HCT116 (cell line): Measurements from ENCODE around the gene RBFOX2. TPM values are rescaled to one million over a fixed set of nuclear protein-coding genes. Genes with fewer than 3 reads are reported as not detected.

ENCODE experiments used
- ATAC-seq: fragments of 200-7000 bp; cut with Tn5 transposase; 2 replicates; pipeline ENCODE4 v1.9.1; 2020; ENCODE audit warnings: mild to moderate bottlenecking, moderate library complexity
- BruUV-seq: library from RNA; stranded (reverse); fragments of 400-500 nt; replicated peaks from 2 replicates; lab custom pipeline; 2021; lab: Mats Ljungman, UMichigan
- CTCF ChIA-PET: fragments of 300-600 bp; sonication (Branson Sonifier 250); formaldehyde crosslinking; loops from one replicate; lab custom pipeline; 2021; ENCODE audit warnings: antibody characterized with exemption; lab: Charles Lee
- POLR2A ChIA-PET: fragments of 300-600, 350-600 bp; sonication (Branson Sonifier 250); formaldehyde crosslinking; loops from one replicate; lab custom pipeline; 2021; ENCODE audit warnings: antibody characterized with exemption; lab: Charles Lee
- RAD21 ChIA-PET, 2 experiments: fragments of 300-600 bp; sonication (Branson Sonifier 250); formaldehyde crosslinking; loops; one replicate each; lab custom pipeline; 2023; ENCODE audit warnings: low total read pairs in 2 of 2; ENCODE audit not compliant: uncharacterized antibody in 2 of 2, unreplicated experiment in 2 of 2, low non-redundant PET in 1 of 2; lab: Charles Lee
- DNase-seq: peaks from one replicate; pipeline ENCODE4 v3.0.0-alpha.2; 2010; ENCODE audit warnings: low read depth, low spot score
- H2AFZ ChIP-seq: fragments of 200-600 bp; shearing (Covaris generic), sonication (generic); 2 replicates; pipeline ENCODE4 v1.6.1; 2017; ENCODE audit warnings: low read depth, mixed run types, mixed read lengths, antibody characterized with exemption, low read length; ENCODE audit not compliant: poor library complexity, severe bottlenecking
- H3K27ac ChIP-seq: 2 replicates; pipeline ENCODE4 v1.5.1; 2012; ENCODE audit warnings: low read depth, low read length
- H3K27me3 ChIP-seq: fragments of 200-600 bp; sonication (generic); 2 replicates; pipeline ENCODE4 v1.6.1; 2016; ENCODE audit warnings: mixed run types, low read length, mixed read lengths; ENCODE audit not compliant: insufficient read depth
- H3K36me3 ChIP-seq, 2 experiments: fragments of 200-500 bp in 1 of 2; fragments of 200-600 bp in 1 of 2; sonication (Bioruptor generic) in 1 of 2; sonication (generic) in 1 of 2; 2 replicates each; pipeline versions ENCODE4 v1.5.1 to v1.6.1; 2014 to 2016; ENCODE audit warnings: low read length in 2 of 2, inconsistent platforms in 1 of 2, mixed read lengths in 1 of 2, mixed run types in 1 of 2; ENCODE audit not compliant: insufficient read depth in 2 of 2, control insufficient read depth in 1 of 2
- H3K4me1 ChIP-seq, 2 experiments: fragments of 200-600 bp in 1 of 2; sonication (generic) in 1 of 2; 2 replicates each; pipeline versions ENCODE4 v1.5.1 to v1.6.1; 2012 to 2017; ENCODE audit warnings: low read length in 2 of 2, inconsistent platforms in 1 of 2, mild to moderate bottlenecking in 1 of 2, mixed read lengths in 1 of 2, mixed run types in 1 of 2, moderate library complexity in 1 of 2; ENCODE audit not compliant: insufficient read depth in 2 of 2, control insufficient read depth in 1 of 2
- H3K4me2 ChIP-seq: fragments of 200-600 bp; sonication (generic); 2 replicates; pipeline ENCODE4 v1.6.1; 2017; ENCODE audit warnings: mixed run types, low read length, mixed read lengths
- H3K4me3 ChIP-seq, 2 experiments: fragments of 200-600 bp in 1 of 2; sonication (generic) in 1 of 2; replicated peaks in 1 of 2; 2 replicates each; pipeline ENCODE4 v1.5.1; 2011 to 2016; ENCODE audit warnings: low read length in 2 of 2, control low read depth in 1 of 2, low read depth in 1 of 2, mild to moderate bottlenecking in 1 of 2, mixed read lengths in 1 of 2, mixed run types in 1 of 2
- H3K79me2 ChIP-seq: fragments of 200-600 bp; sonication (generic); 2 replicates; pipeline ENCODE4 v1.6.1; 2017; ENCODE audit warnings: mild to moderate bottlenecking, mixed run types, low read length, moderate library complexity, mixed read lengths; ENCODE audit not compliant: insufficient read depth
- H3K9ac ChIP-seq: fragments of 200-600 bp; sonication (generic); 2 replicates; pipeline ENCODE4 v1.6.1; 2016; ENCODE audit warnings: low read length, mixed read lengths
- H3K9me2 ChIP-seq: fragments of 200-600 bp; sonication (generic), shearing (Covaris generic); 2 replicates; pipeline ENCODE4 v1.6.1; 2017; ENCODE audit warnings: mixed run types, mild to moderate bottlenecking, moderate library complexity; ENCODE audit not compliant: insufficient read depth
- H3K9me3 ChIP-seq, 2 experiments: fragments of 200-500 bp in 1 of 2; fragments of 200-600 bp in 1 of 2; sonication (Bioruptor generic) in 1 of 2; sonication (generic) in 1 of 2; 2 replicates each; pipeline ENCODE4 v1.6.1; 2014 to 2017; ENCODE audit warnings: low read length in 2 of 2, mixed read lengths in 2 of 2, inconsistent platforms in 1 of 2, low read depth in 1 of 2, mild to moderate bottlenecking in 1 of 2, mixed run types in 1 of 2, moderate library complexity in 1 of 2; ENCODE audit not compliant: control insufficient read depth in 1 of 2, insufficient read depth in 1 of 2
- H4K20me1 ChIP-seq: fragments of 200-600 bp; sonication (generic), shearing (Covaris generic); 2 replicates; pipeline ENCODE4 v1.6.1; 2017; ENCODE audit warnings: mixed run types, mild to moderate bottlenecking, moderate library complexity; ENCODE audit not compliant: insufficient read depth
- CTCF ChIP-seq, 3 experiments: fragments of 200-600 bp in 1 of 3; sonication (generic) in 1 of 3; IDR thresholded peaks in 2 of 3; conservative IDR thresholded peaks in 1 of 3; 2 replicates each; pipeline ENCODE4 v1.5.1; 2012 to 2017; ENCODE audit warnings: low read depth in 2 of 3, low read length in 2 of 3, antibody characterized with exemption in 1 of 3, borderline replicate concordance in 1 of 3, control low read depth in 1 of 3, mild to moderate bottlenecking in 1 of 3, mixed read lengths in 1 of 3, mixed run types in 1 of 3, moderate library complexity in 1 of 3; ENCODE audit not compliant: insufficient read depth in 1 of 3
- EZH2phosphoT487 ChIP-seq: fragments of 200-600 bp; IDR thresholded peaks from 2 replicates; pipeline ENCODE4 v1.6.1; 2018; ENCODE audit warnings: antibody characterized with exemption, borderline replicate concordance
- MAX ChIP-seq: IDR thresholded peaks from 2 replicates; pipeline ENCODE4 v1.6.1; 2012
- POLR2AphosphoS5 ChIP-seq: IDR thresholded peaks from 2 replicates; pipeline ENCODE4 v1.6.1; 2011; ENCODE audit warnings: mild to moderate bottlenecking, low read depth, low read length, moderate library complexity
- RAD21 ChIP-seq: IDR thresholded peaks from 2 replicates; pipeline ENCODE4 v1.6.1; 2012; ENCODE audit warnings: low read depth, mild to moderate bottlenecking
- SRF ChIP-seq: IDR thresholded peaks from 2 replicates; pipeline ENCODE4 v1.6.1; 2012; ENCODE audit warnings: low read depth
- intact Hi-C: fragments of 100-400 bp; cut with micrococcal nuclease; formaldehyde crosslinking; loops from 2 replicates; pipeline ENCODE4 v1.10.0; 2022
- total RNA-seq: library from RNA; stranded (reverse); gene quantifications from one replicate; pipeline ENCODE4 v1.2.1, GENCODE V29; 2021; ENCODE audit not compliant: unreplicated experiment
- TF ChIP-seq, protein P1 (sequence below): IDR thresholded peaks from 2 replicates; pipeline ENCODE4 v1.6.1; 2012; ENCODE audit warnings: low read depth
- TF ChIP-seq, protein P2 (sequence below): IDR thresholded peaks from 2 replicates; pipeline ENCODE4 v1.6.1; 2012

The RBFOX2 gene
- total RNA-seq, 1 experiment from 2014 or later = 83.9 TPM

DNA sequence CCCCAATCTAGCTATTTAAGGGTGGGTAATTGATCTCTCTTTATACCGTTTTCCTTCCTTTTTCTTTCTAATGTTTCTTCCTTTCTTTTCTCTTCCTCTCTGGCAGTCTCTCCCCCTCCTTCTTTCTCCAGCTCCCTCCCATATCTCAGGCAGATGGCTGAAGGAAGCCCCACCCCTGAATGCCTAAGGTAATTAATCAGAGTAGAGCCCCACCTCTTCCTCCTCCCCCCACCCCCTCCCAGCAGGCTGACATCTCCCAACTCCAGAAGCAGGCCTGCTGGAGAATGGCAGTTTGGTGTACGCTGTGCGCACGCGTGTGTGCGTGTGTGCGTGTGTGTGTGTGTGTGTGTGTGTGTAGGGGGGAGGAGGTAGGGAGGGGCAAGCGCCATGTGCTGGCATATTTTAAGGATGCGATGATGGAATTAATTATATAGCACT is 188.3 kb downstream of the RBFOX2 start (continued):
- peak; percentile 95 for TF ChIP-seq MAX

- peak; percentile 15 for ATAC-seq
- H3K4me3 ChIP-seq = peak overlapping the region; percentile 53 to 69
- RAD21 ChIA-PET = interaction anchor here in 1 of 2 experiments (0.6 kb wide), 2 partner anchors 12 to 113 kb away, joined by 3 to 9 read pairs; no protein-coding TSS in a partner anchor
- POLR2A ChIA-PET = interaction anchor here (1.0 kb wide), 3 partner anchors 15 to 212 kb away, joined by 3 read pairs; no protein-coding TSS in a partner anchor
- no peaks in the 10 kb centered on the region for H4K20me1 ChIP-seq
- no peaks in the 10 kb centered on the region for H3K9me2 ChIP-seq
- H2AFZ ChIP-seq = no peak overlapping the region
- intact Hi-C loops = loop anchor here (1.0 to 10.0 kb wide), 3 partner anchors 72 to 465 kb away; no protein-coding TSS in a partner anchor
- no peaks in the 10 kb centered on the region for H3K27me3 ChIP-seq
- BruUV-seq = TSS peak; percentile 68
- peak overlapping the region; percentile 76 for H3K4me2 ChIP-seq
- no peaks in the 10 kb centered on the region for H3K9me3 ChIP-seq
- H3K79me2 ChIP-seq = peaks cover 64% of the 10 kb centered on the region
- H3K4me1 ChIP-seq = peaks cover 48 to 79% of the 10 kb centered on the region in 2 experiments
- TF ChIP-seq POLR2AphosphoS5 (0 out of 2 replicates have a peak, but pooled peaks have one; percentile 1), RAD21 (no peak)
- H3K27ac ChIP-seq = peak overlapping the region; percentile 46; the same call in 1 of the 2 replicates
- H3K9ac ChIP-seq = peak overlapping the region; percentile 67
- CTCF ChIA-PET = interaction anchor here (1.4 kb wide), 1 partner anchor 208 kb away, joined by 6 read pairs; no protein-coding TSS in a partner anchor
- no peak for DNase-seq
- no peaks in the 10 kb centered on the region for H3K36me3 ChIP-seq
These were observed 188.8 kb downstream of the RBFOX2 start for GRCh38 chr22:35839841-35840301.

- RAD21 ChIA-PET = no interaction called here
- Histone ChIP-seq H3K27ac (peak overlapping the region; percentile 46; the same call in 1 of the 2 replicates), H3K4me1 (peaks cover 56 to 86% of the 10 kb centered on the region in 2 experiments), H3K9me3 (no peaks in the 10 kb centered on the region), H3K4me2 (peak overlapping the region; percentile 76), H3K79me2 (peaks cover 72% of the 10 kb centered on the region), H3K27me3 (no peaks in the 10 kb centered on the region), H3K36me3 (no peaks in the 10 kb centered on the region), H3K9me2 (no peaks in the 10 kb centered on the region), H3K4me3 (peak overlapping the region; percentile 53 to 69), H3K9ac (peak overlapping the region; percentile 67), H4K20me1 (no peaks in the 10 kb centered on the region), H2AFZ (no peak overlapping the region)
- CTCF ChIA-PET = interaction anchor here (1.2 to 1.4 kb wide), 2 partner anchors 207 to 208 kb away, joined by 6 to 7 read pairs; no protein-coding TSS in a partner anchor
- intact Hi-C loops = loop anchor here (10.0 kb wide), 1 partner anchor 464 kb away; no protein-coding TSS in a partner anchor
- BruUV-seq = no TSS peak
- DNase-seq (peak; percentile 24), ATAC-seq (no peak)
- POLR2A ChIA-PET = interaction anchor here (1.0 kb wide), 1 partner anchor 78 kb away, joined by 3 read pairs; no protein-coding TSS in a partner anchor
- TF ChIP-seq, protein P1, sequence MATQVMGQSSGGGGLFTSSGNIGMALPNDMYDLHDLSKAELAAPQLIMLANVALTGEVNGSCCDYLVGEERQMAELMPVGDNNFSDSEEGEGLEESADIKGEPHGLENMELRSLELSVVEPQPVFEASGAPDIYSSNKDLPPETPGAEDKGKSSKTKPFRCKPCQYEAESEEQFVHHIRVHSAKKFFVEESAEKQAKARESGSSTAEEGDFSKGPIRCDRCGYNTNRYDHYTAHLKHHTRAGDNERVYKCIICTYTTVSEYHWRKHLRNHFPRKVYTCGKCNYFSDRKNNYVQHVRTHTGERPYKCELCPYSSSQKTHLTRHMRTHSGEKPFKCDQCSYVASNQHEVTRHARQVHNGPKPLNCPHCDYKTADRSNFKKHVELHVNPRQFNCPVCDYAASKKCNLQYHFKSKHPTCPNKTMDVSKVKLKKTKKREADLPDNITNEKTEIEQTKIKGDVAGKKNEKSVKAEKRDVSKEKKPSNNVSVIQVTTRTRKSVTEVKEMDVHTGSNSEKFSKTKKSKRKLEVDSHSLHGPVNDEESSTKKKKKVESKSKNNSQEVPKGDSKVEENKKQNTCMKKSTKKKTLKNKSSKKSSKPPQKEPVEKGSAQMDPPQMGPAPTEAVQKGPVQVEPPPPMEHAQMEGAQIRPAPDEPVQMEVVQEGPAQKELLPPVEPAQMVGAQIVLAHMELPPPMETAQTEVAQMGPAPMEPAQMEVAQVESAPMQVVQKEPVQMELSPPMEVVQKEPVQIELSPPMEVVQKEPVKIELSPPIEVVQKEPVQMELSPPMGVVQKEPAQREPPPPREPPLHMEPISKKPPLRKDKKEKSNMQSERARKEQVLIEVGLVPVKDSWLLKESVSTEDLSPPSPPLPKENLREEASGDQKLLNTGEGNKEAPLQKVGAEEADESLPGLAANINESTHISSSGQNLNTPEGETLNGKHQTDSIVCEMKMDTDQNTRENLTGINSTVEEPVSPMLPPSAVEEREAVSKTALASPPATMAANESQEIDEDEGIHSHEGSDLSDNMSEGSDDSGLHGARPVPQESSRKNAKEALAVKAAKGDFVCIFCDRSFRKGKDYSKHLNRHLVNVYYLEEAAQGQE = no peak
- TF ChIP-seq, protein P2, sequence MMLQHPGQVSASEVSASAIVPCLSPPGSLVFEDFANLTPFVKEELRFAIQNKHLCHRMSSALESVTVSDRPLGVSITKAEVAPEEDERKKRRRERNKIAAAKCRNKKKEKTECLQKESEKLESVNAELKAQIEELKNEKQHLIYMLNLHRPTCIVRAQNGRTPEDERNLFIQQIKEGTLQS = no peak
- TF ChIP-seq EZH2phosphoT487 = no peak
- TF ChIP-seq RAD21 = peak; percentile 61
- TF ChIP-seq CTCF (IDR thresholded peaks at IDR 0.05 in 2 of 3, conservative IDR thresholded peaks at IDR 0.05 in 1 of 3; ENCODE audit: borderline replicate concordance in 1 of 3, insufficient read depth in 1 of 3, low read depth in 2 of 3, low read length in 2 of 3) = peak; percentile 32 to 52 (median 47); a peak in 5 of 6 replicates
- TF ChIP-seq SRF = peak; percentile 83
These were observed 189.6 kb downstream of the RBFOX2 start for GRCh38 chr22:35838855-35839576.
